ENCODE data around the gene A2M.

Gene A2M

GRCh38 chr12:9073076-9073475, 42.6 kb downstream of the A2M start:
- no peak for DNase-seq (ENCODE audit: low read depth in 3 of 3)

DNA sequence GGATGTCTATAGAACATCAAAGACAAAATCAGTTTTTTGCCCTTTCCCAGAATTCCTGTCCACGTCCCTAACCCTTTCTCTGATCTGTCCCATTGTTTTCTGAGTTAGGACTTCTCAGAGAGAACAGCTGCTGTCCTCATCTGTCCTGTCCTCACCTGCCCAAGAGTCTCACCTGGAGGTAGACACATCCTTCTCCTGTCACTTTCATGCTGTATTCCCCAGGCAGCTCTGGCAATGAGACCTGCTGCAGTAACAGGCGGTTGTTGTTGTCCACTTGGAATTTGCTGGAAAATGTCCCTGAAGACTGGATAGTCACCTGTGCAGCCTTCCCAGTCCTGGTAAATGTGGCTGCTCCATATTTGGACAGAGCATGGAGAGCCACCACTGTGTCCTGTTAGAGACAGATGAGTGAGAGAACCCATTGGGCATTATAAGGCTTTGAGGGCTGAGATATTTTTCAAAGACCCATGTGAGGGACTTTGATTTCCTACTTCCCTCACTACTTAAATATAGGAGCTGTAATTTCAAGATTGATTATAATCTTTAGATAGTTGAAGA, 43.2 kb downstream of the A2M start:
- DNase-seq (ENCODE audit: low read depth in 3 of 3), result no peak

GRCh38 chr12:9071969-9072368, 43.8 kb downstream of the A2M start:
- DNase-seq (ENCODE audit: low read depth in 3 of 3), result no peak

DNA sequence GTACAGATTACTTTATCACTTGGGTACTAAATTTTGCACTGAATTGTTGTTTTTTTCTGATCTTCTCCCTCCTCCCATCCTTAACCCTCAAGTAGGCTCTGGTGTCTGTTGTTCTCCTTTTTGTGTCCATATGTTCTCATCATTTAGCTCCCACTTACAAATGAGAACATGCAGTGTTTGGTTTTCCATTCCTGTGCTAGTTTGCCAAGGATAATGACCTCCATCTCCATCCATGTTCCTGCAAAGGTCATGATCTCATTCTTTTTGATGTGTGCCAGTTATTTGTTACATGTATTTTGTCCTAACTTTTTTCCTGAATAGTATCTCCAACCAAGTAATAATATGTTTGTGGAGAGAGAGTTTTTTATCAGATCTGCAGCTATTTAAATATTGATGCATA, 44.2 kb downstream of the A2M start:
- no peak for DNase-seq (ENCODE audit: low read depth in 3 of 3)

DNA sequence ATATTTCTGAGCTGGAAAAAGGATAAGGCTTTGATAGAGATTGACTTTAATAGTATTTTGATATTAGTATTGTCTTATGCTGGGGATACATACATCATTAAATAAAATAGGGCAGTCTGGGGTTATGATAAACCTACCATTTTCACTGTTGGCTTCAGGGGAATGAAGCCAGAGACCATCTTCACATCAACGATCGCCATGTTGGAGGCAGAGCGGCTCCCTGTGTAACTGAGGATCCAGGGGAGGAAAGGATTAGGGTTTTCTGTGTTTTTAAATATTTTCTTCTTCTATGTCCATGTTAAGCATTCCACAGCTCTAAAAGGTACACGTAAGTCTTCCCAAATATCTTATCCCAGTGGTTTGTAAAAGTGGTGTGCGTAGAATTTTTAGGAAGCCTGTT, 45.4 kb downstream of the A2M start:
- no peak for DNase-seq (ENCODE audit: low read depth in 3 of 3)

DNA sequence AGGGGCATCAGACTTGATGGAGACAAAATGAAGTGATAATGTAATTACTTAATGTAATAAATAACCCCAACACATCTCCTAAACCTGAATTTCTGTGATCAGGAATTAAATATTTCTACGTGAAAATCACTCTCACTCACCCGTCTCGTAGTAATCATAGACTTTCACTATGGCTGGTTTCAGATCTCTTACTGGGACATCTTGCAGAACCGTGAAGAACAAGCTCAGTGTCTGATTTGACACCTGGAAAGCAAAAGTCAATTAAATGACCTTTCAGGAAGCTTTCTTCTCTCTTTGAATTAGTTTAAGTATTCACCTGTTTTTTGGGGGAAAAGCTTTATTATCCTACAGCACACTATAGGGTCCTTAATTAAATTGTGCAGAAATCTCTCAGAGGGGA, 47.1 kb downstream of the A2M start:
- no peak for DNase-seq (ENCODE audit: low read depth in 3 of 3)

GRCh38 chr12:9068086-9068485, 47.6 kb downstream of the A2M start:
- DNase-seq (ENCODE audit: low read depth in 3 of 3), result no peak

- DNase-seq (ENCODE audit: low read depth in 3 of 3), result no peak
Observed at GRCh38 chr12:9066755-9067423, 48.8 kb downstream of the A2M start.

- no peak for DNase-seq (ENCODE audit: low read depth in 3 of 3)
Observed at GRCh38 chr12:9066183-9066623, 49.5 kb downstream of the A2M start.

- DNase-seq (ENCODE audit: low read depth in 3 of 3), result no peak
Observed at GRCh38 chr12:9065607-9065856, 50.2 kb downstream of the A2M start.

- DNase-seq (ENCODE audit: low read depth in 3 of 3), result no peak
Observed at GRCh38 chr12:9064815-9065606, 50.7 kb downstream of the A2M start.

- peak in 2 of 3 donors; percentile 19 to 35 for DNase-seq (ENCODE audit: low read depth in 3 of 3)
Observed at GRCh38 chr12:9064201-9064814, 51.4 kb downstream of the A2M start.

DNA sequence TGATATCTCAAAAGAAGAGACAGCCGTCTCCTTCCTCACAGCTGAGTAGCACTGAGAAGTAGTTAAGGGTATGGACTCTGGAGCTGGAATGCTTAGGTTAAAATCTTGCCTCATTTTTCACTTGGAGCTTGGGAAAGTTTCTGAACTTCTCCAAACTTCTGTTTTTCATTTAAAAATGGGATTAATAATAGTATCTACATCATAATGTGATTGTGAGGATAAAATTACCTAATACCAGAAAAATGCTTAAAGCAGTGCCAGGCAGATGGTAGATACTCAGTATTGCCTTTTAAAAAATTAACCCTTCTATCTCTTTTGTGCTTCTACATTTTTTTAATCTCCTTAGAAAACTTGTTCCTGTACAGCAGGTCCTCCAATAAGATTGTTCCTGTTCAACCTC, 63.1 kb downstream of the A2M start:
- DNase-seq (ENCODE audit: low read depth in 3 of 3), result no peak

DNA sequence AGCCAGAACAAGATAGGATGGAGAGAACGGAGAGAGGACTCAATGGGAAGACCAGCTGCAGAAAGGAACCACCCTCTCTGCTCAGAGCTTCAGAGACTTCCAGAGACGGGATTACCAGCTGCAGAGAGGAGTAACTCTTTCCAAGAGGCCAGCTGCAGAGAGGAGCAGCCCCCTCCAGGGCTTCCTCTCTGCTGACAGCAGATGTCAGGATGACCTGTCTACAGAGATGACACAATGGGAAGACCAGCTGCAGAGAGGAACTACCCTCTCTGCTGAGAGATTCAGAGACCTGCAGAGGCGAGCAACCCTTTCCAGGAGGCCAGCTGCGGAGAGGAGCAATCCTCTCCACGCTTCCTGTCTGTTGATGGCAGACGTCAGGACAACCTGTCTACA, 64.6 kb downstream of the A2M start:
- no peak for DNase-seq (ENCODE audit: low read depth in 3 of 3)

- DNase-seq (ENCODE audit: low read depth in 3 of 3), result no peak
Observed at GRCh38 chr12:9050521-9051157, 65.1 kb downstream of the A2M start.

DNA sequence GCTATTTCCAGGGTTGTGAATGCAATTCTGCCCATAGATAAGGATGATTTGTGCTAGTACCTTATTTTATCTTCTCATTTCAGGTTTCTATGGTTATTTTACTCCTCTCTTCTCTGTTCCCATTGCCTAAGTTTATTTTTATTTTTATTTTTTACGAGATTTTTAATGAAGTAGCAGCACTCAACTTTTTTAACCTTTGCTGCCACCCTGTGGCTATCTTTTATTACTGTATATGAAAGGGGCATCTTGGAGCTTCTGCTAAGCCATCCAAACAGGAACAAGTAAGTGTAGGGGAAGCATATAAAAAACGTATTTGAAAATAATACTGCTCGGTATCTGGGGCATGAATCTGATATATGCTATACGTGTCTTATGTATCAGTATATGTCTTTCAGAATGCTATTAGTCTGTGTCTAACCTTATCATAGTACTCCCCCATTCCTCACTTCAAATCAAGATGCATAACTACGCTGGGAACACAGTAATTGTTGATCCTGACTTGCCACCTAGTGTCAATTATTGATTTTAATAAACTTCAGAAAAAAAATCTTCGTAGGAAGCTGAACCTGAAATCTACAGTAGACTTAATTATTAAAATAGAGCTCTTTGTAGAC, 66.1 kb downstream of the A2M start:
- DNase-seq (ENCODE audit: low read depth in 3 of 3), result no peak

DNA sequence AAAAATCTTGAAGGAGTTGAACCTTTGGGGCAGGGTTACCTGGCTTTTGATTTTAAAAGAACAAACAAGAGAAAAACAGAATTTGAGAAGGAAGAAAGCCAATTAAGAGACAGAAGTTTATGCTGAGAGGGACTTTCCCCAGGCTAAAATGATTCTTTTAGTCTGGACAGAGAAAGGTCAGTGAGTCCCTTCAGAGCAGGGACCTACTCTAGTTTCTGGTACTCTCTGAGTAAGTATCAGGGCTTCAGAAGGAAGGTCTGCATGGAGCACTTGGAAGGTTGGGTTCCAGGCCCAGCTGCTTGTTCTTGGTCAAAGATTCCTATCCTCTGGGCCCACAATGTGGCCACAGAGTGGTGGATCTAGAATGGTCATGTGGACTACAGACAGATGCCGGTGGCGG, 66.8 kb downstream of the A2M start:
- no peak for DNase-seq (ENCODE audit: low read depth in 3 of 3)

DNA sequence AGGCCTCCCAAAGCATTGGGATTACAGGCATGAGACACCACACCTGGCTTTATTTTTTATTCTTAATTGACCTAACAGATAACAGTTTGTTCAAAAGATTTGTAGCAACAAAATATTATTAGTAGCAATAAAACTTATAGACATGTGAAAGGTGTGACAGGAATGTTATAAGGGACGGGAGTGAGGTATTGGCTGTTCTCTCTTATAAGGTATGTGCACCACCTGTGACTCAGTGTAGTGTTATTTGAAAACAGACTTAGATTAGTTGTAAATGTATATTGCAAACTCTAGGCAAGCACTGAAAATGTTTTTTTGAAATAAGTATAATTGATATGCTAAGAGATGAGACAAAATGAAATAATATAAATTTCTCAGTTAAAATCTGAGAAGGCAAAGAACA, 68.6 kb downstream of the A2M start:
- DNase-seq (ENCODE audit: low read depth in 3 of 3), result no peak

DNA sequence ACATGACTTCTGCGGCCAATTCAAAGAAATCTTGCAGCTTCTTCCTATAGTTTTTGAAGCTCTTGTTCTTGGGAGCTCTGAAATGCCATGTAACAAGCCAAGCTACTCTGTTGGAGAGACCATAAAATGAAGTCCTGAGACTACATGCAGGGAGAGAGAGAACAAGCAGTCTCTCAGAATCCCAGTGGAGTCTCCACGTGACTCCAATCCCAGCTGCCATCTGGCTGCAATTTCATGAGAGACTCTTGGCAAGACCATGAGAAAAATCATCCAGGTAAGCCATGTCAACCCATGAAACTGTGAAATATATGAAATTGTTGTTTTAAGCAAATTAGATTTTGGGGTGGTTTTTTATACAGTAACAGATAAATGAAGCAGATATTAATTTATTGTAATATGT, 72.0 kb downstream of the A2M start:
- no peak for DNase-seq (ENCODE audit: low read depth in 3 of 3)

DNA sequence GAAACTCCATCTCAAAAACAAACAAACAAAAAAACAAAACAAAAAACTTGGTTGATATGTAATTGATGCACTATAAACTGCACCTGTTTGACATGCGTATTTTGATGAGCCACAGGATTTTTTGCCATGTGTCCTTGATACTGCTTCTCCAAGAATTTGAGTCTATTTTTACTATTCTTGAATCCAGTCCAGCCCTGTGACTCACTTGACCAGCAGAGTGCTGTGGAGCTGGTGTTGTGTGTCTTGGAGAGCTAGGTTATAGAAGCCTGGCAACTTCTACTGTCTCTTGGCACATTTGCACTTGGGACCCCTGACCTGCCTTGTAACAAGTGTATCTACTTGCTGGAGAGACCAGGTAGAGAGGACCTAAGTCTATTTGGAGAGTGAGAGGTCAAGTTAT, 74.4 kb downstream of the A2M start:
- DNase-seq (ENCODE audit: low read depth in 3 of 3), result no peak

- no peak for DNase-seq (ENCODE audit: low read depth in 3 of 3)
Observed at GRCh38 chr12:9040484-9041186, 75.1 kb downstream of the A2M start.
